Endothelial cell of umbilical vein (primary cell): ENCODE data around the gene KCP.

Experiments used
- EZH2 ChIP-seq: IDR thresholded peaks from 2 replicates; pipeline ENCODE4 v1.6.1; 2012; ENCODE audit warnings: borderline replicate concordance, low read depth, mild to moderate bottlenecking, moderate library complexity, low read length, inconsistent platforms; ENCODE audit not compliant: severe bottlenecking
- FOS ChIP-seq: IDR thresholded peaks from 2 replicates; pipeline ENCODE4 v1.6.1; 2011; ENCODE audit warnings: mild to moderate bottlenecking, low read length, moderate library complexity, borderline replicate concordance; ENCODE audit not compliant: insufficient read depth
- POLR2A ChIP-seq: IDR thresholded peaks from 2 replicates; pipeline ENCODE4 v1.6.1; 2012; ENCODE audit warnings: low read depth, mild to moderate bottlenecking, control low read depth, low read length
- TF ChIP-seq, protein P1 (sequence below), 2 donors: IDR thresholded peaks; 1 replicate in 1 of 2; 2 replicates in 1 of 2; pipeline ENCODE4 v1.5.1; 2011; ENCODE audit warnings: low read length in 2 of 2, mild to moderate bottlenecking in 2 of 2, moderate library complexity in 2 of 2, control low read depth in 1 of 2, inconsistent platforms in 1 of 2, low read depth in 1 of 2; ENCODE audit not compliant: insufficient read depth in 1 of 2; ENCODE audit errors: extremely low read depth in 1 of 2

DNA sequence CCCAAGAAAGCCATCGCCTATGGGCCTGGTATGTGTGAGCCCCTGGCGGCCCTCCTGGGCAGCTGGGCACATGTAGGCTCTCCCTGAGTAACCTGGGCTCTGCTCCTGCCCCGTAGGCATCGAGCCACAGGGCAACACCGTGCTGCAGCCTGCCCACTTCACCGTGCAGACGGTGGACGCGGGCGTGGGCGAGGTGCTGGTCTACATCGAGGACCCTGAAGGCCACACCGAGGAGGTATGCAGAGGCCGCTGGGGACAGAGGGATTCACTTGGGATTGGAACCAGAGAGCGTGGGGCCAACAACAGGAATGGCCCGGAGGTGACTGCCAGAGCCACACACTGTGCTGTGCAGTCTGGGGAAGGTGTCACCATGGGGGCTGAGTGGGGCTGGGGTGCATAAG, 73.0 kb downstream of the KCP start:
- TF ChIP-seq, protein P1, sequence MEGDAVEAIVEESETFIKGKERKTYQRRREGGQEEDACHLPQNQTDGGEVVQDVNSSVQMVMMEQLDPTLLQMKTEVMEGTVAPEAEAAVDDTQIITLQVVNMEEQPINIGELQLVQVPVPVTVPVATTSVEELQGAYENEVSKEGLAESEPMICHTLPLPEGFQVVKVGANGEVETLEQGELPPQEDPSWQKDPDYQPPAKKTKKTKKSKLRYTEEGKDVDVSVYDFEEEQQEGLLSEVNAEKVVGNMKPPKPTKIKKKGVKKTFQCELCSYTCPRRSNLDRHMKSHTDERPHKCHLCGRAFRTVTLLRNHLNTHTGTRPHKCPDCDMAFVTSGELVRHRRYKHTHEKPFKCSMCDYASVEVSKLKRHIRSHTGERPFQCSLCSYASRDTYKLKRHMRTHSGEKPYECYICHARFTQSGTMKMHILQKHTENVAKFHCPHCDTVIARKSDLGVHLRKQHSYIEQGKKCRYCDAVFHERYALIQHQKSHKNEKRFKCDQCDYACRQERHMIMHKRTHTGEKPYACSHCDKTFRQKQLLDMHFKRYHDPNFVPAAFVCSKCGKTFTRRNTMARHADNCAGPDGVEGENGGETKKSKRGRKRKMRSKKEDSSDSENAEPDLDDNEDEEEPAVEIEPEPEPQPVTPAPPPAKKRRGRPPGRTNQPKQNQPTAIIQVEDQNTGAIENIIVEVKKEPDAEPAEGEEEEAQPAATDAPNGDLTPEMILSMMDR (IDR thresholded peaks at IDR 0.05; ENCODE audit: extremely low read depth in 1 of 2, insufficient read depth in 1 of 2, low read depth in 1 of 2, low read length in 2 of 2): no peak
- no peak for TF ChIP-seq EZH2
- no peak for TF ChIP-seq FOS
- no peak for TF ChIP-seq POLR2A
